ENCODE results near the gene DPM1.

DPM1 gene

DNA sequence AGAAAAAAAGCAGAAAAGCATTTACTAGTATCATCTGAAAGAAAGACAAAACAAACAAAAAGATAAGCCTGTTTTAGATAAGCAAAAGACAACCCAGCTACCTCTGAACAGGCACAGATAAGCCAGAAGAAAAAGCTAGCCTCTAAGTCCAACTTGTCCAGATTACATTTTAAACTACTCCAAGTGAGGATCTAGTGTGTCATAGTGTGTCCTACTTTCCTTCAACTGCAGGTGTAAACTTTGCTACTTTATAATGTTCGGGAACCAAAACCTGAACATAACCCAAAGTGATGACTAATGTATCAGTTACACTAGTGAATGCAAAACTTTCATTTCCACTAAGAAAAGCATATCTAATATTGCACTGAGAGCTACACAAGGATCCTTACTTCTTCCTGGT, 46.6 kb downstream of the DPM1 start:
- intact Hi-C loops (cut with DNase I) = no loop called here
- DNase-seq = no peak

DNA sequence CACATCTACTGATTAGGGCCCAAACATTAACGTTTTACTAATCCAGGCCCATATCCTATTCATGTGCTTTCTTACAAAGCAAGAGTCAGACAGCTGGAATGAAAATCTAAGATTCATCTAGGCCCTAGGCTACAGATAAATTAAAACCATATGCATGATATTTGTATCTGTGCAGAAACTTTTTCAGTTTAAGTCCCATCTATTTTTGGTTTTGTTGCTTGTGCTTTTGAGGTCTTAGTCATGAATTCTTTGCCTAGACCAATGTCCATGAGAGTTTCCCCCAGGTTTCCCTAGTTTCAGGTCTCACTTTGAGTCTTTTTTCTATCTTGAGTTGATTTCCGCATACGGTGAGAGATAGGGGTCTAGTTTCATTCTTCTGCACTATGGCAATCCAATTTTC, 47.3 kb downstream of the DPM1 start:
- intact Hi-C loops (cut with DNase I) = no loop called here
- DNase-seq = no peak

DNA sequence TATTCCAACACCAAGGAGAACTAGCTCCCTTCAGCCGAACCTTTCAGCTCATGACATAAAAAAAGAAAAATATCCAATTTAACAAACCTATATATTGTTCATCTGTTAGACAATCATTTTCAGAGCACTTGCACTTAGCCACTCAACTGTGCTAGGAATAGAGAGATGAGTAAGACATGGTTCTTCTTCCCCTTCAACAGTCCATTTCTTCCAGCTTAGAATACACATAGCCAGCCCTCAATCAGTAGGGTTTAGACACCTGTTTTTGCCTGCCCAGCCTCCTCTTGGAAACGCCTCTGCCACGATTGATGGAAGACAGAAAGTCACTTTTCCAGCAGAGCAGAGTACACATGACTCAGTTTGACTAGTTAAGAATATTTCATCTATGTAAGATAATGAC, 48.9 kb downstream of the DPM1 start:
- DNase-seq = peak in 1 of 42 donors; percentile 18
- intact Hi-C loops (cut with DNase I) = no loop called here

DNA sequence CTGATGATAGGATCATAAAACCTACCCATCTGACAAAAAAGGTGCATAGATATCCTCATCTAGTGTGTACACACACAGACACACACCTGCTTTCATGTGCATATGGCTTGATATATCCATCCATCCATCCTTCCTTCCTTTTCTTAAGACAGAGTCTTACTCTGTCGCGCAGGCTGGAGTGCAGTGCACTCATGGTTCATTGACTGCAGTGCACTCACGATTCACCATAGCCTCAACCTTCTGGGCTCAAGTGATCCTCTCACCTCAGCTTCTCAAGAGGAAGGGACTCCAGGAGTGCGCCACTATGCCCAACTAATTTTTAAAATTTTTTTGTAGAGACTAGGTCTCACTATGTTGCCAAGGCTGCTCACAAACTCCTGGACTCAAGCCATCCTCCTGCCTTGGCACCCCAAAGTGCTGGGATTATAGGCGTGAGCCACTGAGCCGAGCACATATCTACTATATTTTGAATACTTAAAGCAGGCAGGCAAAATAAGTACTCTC, 54.2 kb downstream of the DPM1 start:
- intact Hi-C loops (cut with DNase I) = no loop called here
- DNase-seq = no peak

DNA sequence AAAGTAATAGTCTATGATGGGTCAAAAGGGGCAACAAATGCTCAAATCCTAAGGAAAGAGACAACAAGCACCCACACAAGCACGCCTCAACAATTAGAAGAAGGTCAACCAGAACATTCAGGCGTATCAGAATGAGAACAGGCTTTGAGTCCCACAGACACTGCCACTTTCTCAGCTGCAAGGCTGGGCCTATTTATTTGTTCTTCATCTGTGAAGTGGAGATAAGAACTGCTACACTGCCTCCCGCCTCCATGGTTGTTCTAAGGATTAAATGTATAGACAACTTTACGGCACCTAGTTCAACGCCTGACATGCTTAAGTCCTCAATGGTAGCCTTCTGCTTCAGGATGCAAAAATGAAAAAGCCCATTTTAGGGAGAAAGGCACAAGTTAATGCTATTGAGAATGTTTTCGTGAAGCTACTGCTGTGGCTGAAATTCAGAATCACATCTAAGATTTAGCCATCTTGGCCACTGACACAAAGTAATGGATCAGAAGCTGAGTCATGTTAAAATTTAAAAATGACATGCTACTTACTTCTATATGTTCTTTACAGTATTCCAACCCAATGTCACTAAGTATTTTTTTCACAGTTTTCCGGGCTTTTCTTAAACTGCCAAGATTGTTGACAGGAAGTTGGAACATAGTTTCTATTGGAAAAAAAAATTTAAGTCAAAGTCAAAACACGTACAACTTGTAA, 54.8 kb downstream of the DPM1 start:
- peak in 1 of 42 donors; percentile 17 for DNase-seq
- intact Hi-C loops (cut with DNase I) = no loop called here

DNA sequence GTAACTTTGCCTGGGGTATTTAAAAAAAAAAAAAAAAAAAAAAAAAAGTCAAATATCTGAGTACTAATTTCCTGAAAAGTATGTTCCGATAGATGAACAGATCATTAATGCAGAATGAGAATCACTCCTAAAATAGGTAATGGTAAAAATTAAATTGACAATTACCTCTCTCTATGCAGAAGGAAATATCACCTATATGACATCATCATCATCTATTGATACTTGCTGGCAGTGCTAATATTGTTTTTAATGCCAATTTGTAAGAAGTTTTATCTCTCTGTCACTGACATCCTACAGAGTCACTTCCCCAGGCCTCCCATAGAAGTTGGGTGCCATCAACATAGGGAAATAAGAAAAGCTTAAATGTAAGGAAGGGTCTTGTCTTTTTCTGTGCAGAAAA, 57.0 kb downstream of the DPM1 start:
- DNase-seq = no peak
- intact Hi-C loops (cut with DNase I) = no loop called here

DNA sequence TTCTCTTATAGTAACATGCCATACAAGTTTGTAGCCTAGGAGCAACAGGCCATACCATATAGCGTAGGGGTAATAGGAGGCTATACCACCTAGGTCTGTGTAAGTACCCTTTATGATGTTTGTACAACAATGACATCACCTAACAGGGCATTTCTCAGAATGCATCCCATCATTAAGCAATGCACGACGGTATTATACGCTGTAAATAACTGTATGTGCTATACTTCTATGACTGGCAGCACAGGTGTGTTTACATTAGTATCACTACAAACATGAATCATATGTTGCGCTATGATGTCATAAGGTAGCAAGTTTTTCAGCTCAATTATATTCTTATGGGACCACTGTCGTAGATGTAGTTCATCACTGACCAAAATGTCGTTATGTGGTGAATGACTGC, 58.1 kb downstream of the DPM1 start:
- DNase-seq = no peak

DNA sequence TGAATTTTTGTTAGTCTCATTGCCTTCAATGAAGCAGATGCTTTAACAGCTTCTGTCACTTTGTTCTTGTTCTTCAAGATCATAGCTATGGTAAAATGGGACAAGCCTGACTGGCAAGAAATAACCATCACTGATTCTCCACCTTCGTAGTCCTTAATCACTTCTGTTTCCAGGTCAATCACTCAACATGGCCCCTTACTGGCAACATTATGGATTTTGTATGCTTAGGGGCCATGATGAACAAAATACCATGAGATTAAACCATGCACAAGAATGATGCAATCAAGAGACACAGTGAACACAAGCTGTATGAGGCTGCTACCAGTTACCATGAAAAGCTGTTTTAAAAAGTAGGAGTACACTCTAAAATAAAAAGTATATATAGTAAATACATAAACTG, 59.9 kb downstream of the DPM1 start:
- intact Hi-C loops (cut with DNase I) = no loop called here

More for the DNA sequence above, 58.1 kb downstream of the DPM1 start:
- intact Hi-C loops (cut with DNase I) = no loop called here

DNA sequence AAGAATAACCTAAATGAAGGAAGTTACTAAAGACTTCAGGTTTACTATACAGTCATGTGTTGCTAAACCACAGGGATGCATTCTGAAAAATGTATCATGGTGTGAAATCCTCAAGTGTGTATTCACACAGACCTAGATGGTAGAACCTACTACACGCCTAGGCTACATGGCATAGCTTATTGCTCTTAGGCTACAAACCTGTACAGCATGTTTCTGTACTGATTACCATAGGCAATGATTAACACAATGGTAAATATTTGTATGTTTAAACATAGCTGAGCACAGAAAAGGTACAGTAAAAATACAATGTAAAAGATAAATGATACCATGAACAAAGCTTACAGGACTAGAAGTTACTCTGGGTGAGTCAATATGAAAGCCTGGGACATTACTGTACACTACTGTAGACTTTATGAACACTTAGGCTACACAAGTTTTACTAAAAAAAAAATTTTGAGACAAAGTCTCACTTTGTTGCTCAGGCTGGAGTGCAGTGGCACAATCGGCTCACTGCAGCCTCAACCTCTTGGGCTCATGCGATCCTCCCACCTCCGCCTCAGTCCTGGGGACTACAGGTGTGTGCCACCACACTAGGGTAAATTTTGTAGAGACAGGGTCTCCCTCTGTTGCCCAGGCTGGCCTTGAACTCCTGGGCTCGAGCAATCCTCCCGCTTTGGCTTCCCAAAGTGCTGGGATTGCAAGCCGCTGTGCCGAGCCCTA, 63.1 kb downstream of the DPM1 start:
- intact Hi-C loops (cut with DNase I) = no loop called here
- no peak for DNase-seq

More for the DNA sequence above, 59.9 kb downstream of the DPM1 start:
- no peak for DNase-seq

DNA sequence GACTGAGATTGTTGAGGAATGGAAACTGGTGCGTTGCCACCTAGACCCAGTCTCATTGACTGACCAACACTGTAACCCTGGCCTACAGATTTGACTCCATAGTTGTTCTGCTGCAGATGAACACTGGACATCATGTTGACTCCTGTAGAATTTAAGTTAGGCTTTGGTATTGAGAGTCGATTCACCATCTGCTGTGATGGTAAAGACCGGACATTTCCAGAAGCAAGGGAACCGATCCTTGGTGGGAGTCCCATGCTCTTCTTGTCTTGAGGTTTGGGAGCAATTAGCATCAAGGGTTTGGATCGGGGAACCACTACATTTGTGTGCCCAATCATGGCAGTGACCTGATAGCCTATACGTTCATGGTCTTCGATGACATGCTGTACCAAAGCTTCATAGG, 64.7 kb downstream of the DPM1 start:
- DNase-seq = no peak
- intact Hi-C loops (cut with DNase I) = no loop called here

DNA sequence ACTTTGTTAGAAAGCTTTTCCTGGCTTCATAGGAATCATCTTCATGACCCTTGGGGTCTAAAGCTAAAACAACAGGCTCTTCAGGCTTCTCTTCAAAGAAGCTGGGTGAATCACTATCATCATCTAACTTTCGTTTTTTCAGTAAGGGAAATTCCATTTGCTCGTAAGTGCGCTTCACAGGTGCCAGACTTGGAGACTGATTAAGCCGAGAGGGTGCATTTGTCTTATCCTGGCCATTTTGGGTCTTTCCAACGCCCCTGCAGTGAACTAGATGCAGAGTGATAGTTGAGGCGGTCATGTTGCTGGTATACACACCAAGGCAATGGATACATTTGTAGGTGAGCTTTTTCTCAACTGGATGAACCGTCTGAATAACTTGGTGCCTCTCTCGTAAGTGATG, 65.9 kb downstream of the DPM1 start:
- DNase-seq = no peak
- intact Hi-C loops (cut with DNase I) = no loop called here

DNA sequence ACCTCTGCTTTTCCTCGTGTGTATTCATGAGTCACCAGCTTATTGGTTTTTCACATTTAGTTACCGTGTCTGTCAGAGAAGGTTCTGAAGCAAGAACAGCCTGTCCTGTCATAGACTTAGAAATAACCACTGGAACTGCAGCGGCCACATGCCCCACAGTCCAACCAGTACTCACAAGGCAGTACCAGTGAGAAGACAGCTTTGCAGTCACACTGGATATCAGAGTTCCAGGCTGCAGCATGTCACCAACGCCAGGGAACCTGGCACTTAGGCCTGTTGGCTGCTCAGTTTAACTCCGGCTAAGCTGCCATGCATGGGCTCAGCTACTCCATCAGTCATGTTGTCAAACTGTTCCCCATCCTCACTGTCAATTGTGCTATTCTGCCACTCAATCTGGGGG, 67.2 kb downstream of the DPM1 start:
- no peak for DNase-seq
- intact Hi-C loops (cut with DNase I) = no loop called here

DNA sequence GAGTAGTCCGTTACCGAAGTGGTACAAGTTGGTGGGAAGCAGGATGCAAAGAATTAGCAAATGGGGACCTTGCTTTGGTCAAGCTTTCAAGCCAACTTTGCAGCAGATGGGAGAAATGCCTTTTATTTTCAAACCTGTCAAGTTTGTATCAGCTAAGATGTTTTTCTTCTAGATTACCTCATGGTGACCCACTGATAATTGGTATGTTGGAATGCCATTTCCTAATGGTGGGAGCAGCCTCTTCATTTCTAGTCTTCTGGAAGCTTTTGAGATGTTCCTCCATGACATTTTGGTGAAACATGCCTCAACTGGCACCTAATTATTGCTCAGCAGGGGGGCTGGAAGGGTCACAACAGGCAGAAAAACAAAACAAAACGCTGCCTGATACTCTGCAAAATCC, 70.8 kb downstream of the DPM1 start:
- intact Hi-C loops (cut with DNase I) = no loop called here
- DNase-seq = no peak

DNA sequence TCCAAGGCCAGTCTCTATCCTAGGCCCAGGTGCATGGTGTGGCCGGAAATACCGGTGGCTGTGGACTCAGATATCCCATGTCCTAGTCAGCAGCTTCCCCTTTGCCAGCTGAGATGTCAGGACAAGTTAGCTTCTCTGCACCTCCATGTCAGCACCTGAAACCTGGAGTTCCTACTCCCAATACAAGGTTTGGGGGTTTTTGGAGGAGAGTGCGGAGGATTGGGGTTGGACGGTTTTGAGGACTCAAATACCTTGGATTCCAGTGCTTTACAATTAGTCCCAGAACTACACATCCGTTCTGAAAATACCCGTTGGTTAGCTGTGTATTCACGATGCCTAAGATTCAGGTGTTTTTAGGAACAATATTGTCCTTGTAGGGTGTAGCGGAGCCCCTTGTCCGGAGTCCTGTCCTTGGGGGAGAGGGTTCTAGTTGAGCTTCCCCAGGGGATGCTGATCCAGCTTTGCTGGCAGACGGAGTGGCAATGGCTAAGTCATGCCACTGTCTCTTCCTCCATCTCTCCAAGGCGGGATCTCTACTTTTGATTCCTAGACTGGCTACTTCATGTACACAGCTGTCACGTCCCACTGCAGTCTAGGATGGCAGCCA, 72.0 kb downstream of the DPM1 start:
- intact Hi-C loops (cut with DNase I) = no loop called here
- no peak for DNase-seq

DNA sequence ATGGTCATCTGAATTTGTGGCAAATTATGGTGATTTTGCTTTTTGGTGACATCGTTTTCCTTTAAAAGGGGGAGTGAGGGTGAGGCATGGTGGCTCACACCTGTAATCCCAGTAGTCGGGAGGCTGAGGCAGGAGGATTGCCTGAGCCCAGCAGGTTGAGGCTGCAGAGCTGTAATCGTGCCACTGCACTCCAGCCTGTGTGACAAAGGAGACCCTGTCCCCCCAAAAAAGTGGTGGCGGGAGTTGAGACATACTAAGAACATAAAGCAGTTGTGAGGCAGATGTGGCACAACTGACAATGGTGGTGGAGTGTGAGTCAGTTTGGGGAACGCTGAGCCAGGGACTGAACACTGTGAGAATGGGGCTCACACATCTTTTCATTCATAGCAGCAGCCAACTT, 72.6 kb downstream of the DPM1 start:
- intact Hi-C loops (cut with DNase I) = no loop called here

DNA sequence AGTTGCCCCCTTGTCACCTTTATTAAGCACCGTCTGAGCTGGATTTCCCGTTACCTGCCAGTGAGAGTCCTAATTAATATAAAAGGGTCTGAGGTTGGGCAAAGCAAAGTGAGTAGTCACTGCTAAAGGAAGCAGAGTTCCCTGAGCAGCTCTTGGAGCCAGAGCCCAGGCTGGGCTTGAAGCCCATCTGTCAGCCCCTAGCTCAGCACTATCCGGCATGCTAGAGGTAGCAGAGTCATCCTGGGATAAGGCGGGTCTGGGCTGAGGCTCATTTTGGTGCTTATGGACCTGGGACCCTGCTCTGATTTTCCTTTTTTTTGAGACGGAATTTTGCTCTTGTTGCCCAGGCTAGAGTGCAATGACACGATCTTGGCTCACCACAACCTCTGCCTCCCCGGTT, 73.3 kb downstream of the DPM1 start:
- DNase-seq = no peak
- intact Hi-C loops (cut with DNase I) = no loop called here

More for the DNA sequence above, 72.6 kb downstream of the DPM1 start:
- no peak for DNase-seq

Data from head of caudate nucleus (tissue), 42 donors.